ENCODE results near the gene EXD3.

The EXD3 gene

GRCh38 chr9:137406876-137407589, 15.9 kb downstream of the EXD3 start:
- H3K27me3 ChIP-seq (ENCODE audit: insufficient read depth, poor library complexity, severe bottlenecking) = no peaks in the 10 kb centered on the region
- no peak overlapping the region for H3K27ac ChIP-seq (replicated peaks)
- DNase-seq (ENCODE audit: low read depth in 1 of 2, low spot score in 1 of 2) = peak; percentile 46 to 54
- H3K4me3 ChIP-seq (replicated peaks; ENCODE audit: insufficient read depth, low read length) = no peak overlapping the region
- peak; percentile 41 for TF ChIP-seq CTCF (IDR thresholded peaks at IDR 0.05; ENCODE audit: insufficient read depth, low read length)
- TF ChIP-seq, protein P1, sequence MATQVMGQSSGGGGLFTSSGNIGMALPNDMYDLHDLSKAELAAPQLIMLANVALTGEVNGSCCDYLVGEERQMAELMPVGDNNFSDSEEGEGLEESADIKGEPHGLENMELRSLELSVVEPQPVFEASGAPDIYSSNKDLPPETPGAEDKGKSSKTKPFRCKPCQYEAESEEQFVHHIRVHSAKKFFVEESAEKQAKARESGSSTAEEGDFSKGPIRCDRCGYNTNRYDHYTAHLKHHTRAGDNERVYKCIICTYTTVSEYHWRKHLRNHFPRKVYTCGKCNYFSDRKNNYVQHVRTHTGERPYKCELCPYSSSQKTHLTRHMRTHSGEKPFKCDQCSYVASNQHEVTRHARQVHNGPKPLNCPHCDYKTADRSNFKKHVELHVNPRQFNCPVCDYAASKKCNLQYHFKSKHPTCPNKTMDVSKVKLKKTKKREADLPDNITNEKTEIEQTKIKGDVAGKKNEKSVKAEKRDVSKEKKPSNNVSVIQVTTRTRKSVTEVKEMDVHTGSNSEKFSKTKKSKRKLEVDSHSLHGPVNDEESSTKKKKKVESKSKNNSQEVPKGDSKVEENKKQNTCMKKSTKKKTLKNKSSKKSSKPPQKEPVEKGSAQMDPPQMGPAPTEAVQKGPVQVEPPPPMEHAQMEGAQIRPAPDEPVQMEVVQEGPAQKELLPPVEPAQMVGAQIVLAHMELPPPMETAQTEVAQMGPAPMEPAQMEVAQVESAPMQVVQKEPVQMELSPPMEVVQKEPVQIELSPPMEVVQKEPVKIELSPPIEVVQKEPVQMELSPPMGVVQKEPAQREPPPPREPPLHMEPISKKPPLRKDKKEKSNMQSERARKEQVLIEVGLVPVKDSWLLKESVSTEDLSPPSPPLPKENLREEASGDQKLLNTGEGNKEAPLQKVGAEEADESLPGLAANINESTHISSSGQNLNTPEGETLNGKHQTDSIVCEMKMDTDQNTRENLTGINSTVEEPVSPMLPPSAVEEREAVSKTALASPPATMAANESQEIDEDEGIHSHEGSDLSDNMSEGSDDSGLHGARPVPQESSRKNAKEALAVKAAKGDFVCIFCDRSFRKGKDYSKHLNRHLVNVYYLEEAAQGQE (IDR thresholded peaks at IDR 0.05; ENCODE audit: insufficient replicate concordance, low read depth) = no peak

GRCh38 chr9:137406085-137406760, 16.7 kb downstream of the EXD3 start:
- no peak overlapping the region for H3K4me3 ChIP-seq (replicated peaks; ENCODE audit: insufficient read depth, low read length)
- no peak for TF ChIP-seq SPI1 (IDR thresholded peaks at IDR 0.05; ENCODE audit: borderline replicate concordance, low read depth)
- TF ChIP-seq, protein P1 (IDR thresholded peaks at IDR 0.05; ENCODE audit: insufficient replicate concordance, low read depth) = no peak
- TF ChIP-seq CTCF (IDR thresholded peaks at IDR 0.05; ENCODE audit: insufficient read depth, low read length) = no peak
- TF ChIP-seq POLR2AphosphoS5 (IDR thresholded peaks at IDR 0.05; ENCODE audit: low read depth) = no peak
- no peak for TF ChIP-seq GABPA (IDR thresholded peaks at IDR 0.05; ENCODE audit: low read depth)
- DNase-seq (ENCODE audit: low read depth in 1 of 2, low spot score in 1 of 2) = no peak
- H3K27me3 ChIP-seq (ENCODE audit: insufficient read depth, poor library complexity, severe bottlenecking) = no peaks in the 10 kb centered on the region
- H3K27ac ChIP-seq (replicated peaks) = no peak overlapping the region

- no peak for TF ChIP-seq GABPA (IDR thresholded peaks at IDR 0.05; ENCODE audit: low read depth)
- TF ChIP-seq, protein P1 (IDR thresholded peaks at IDR 0.05; ENCODE audit: insufficient replicate concordance, low read depth) = no peak
- no peak for TF ChIP-seq SPI1 (IDR thresholded peaks at IDR 0.05; ENCODE audit: borderline replicate concordance, low read depth)
- TF ChIP-seq CTCF (IDR thresholded peaks at IDR 0.05; ENCODE audit: insufficient read depth, low read length) = no peak
- TF ChIP-seq POLR2AphosphoS5 (IDR thresholded peaks at IDR 0.05; ENCODE audit: low read depth) = no peak
- H3K4me3 ChIP-seq (replicated peaks; ENCODE audit: insufficient read depth, low read length) = no peak overlapping the region
- DNase-seq (ENCODE audit: low read depth in 1 of 2, low spot score in 1 of 2) = no peak
- no peak overlapping the region for H3K27ac ChIP-seq (replicated peaks)
- no peaks in the 10 kb centered on the region for H3K27me3 ChIP-seq (ENCODE audit: insufficient read depth, poor library complexity, severe bottlenecking)
Observed at GRCh38 chr9:137405677-137406081, 17.3 kb downstream of the EXD3 start.

All from HL-60 (cell line).